LNCAP (cell line): ENCODE results near the gene SLC32A1.
A peak's percentile ranks its signal among the peaks of the same experiment; 100 is the strongest.

Source experiments
- TF ChIP-seq, protein P1 (sequence below): fragments of 450-650 bp; IDR thresholded peaks from 2 replicates; pipeline ENCODE4 v1.5.1; 2017; ENCODE audit warnings: mild to moderate bottlenecking

Gene SLC32A1

DNA sequence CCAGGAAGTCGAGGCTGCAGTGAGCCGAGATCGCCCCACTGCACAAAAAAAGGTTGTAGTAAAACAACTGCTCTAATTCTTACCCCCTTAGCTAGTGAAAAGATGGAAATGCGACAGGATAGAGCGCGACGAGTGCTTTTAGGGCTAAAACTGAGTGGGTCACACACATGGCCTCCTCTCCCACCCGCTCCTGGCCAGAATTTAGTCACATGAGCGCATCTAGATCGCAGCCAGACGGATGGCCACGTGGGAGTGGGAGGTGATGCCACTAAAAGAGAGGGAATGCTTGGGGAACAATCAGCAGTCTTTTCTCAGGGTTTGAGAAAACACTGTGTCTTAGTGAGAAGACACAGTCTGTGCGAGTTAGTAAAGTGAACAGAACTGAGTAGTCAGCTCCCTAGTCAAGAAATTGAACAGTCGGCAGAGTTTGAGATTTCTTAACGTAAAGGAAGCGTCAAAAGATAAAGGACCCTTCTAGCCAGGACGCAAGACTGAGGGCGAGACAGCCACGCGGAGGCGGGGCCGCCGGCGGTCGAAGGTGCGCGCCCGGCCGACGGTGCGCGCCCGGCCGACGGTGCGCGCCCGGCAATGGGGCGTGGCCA is 23.3 kb downstream of the SLC32A1 start:
- TF ChIP-seq, protein P1, sequence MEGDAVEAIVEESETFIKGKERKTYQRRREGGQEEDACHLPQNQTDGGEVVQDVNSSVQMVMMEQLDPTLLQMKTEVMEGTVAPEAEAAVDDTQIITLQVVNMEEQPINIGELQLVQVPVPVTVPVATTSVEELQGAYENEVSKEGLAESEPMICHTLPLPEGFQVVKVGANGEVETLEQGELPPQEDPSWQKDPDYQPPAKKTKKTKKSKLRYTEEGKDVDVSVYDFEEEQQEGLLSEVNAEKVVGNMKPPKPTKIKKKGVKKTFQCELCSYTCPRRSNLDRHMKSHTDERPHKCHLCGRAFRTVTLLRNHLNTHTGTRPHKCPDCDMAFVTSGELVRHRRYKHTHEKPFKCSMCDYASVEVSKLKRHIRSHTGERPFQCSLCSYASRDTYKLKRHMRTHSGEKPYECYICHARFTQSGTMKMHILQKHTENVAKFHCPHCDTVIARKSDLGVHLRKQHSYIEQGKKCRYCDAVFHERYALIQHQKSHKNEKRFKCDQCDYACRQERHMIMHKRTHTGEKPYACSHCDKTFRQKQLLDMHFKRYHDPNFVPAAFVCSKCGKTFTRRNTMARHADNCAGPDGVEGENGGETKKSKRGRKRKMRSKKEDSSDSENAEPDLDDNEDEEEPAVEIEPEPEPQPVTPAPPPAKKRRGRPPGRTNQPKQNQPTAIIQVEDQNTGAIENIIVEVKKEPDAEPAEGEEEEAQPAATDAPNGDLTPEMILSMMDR: no peak

DNA sequence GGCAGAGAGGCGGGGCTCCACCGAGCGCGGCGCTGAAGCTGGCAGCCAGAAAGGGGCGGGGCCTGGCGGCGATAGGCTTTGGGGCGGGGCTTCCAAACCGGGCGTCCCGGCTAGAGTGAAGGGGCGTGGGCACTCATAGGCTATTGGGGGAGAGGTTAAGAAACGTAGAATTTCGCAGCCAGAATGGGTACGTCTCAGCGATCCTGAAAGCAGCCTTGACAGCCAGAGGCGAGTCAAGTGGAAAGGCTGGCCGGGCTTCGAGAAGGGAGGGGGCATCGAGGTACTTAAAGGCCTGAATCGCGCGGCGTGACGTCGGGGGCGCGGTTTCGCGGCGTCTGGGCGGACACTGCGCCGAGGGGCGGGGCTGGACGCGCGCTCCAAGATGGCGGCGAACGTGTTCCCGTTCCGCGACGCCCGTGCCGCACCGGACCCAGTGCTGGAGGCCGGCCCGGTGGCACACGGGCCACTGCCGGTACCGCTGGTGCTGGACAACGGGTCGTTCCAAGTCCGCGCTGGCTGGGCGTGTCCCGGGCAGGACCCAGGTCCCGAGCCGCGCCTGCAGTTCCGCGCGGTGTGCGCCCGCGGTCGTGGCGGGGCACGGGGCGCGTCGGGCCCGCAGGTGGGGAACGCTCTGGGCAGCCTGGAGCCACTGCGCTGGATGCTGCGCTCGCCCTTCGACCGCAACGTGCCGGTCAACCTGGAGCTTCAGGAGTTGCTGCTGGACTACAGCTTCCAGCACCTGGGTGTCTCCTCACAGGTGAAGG is 24.0 kb downstream of the SLC32A1 start, which contains the start of gene ACTR5:
TSS of gene ACTR5 (plus strand) at position 364 of the 764 bp plus-strand sequence. CDS start at position 383, 19 bp downstream.
- TF ChIP-seq, protein P1: no peak

DNA sequence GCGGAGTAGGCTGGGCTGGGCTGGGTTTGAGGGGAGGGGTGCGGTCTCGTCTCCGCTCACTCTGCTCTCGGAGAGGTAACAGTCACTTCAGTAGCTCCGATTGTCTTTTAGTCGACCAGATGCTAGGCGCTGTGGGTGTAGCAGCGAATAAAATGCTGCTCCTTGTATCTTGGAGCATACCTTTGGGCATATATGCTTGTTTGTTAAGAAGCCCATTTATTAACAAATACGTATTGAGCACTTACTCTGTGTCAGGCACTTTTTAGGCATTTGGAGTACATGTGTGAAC is 24.5 kb downstream of the SLC32A1 start:
- TF ChIP-seq, protein P1: no peak

DNA sequence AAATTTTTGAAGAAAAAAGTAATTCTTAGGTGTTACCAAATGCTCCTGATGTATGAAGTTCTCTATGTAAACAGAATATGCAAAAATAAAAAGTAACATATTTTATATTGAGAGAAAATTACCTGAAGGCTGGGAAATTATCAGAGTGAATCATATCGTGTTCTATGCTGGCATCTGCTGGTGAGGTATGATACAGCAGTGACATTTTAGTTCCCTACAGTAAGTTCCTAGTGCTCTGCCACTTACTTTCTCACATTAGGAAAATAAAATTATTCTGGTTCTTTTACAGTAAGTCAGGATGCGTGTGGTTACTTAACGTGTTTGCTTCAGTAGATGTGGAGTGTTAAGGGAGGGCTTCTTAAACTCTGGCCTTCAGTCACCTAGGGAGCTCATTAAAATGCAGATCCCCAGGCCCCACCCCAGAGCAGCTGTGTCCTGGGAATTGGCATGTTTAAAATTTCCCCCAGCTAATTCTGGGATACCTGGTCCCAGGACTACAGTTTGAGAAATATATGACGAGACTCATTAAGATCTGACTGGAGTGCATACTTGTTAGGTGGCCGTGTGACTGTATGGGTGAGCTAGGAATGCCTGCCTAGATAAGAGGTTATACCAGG is 27.2 kb downstream of the SLC32A1 start:
- TF ChIP-seq, protein P1: peak; percentile 85

DNA sequence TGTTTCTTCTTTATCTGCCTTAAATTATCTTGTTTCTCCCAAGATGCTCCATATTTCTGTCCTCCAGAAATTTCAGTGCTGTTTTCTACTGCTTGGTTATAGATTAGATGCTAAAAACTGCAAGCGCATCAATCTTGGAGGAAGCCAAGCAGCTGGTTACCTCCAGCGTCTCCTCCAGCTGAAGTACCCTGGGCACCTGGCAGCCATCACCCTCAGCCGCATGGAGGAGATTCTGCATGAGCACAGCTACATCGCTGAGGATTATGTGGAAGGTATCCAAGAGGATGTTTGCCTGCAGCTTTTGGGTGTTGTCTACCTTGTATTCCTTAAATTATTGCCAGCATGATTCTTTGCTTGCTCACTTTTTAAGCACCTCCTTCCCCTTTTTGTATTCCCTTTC is 27.7 kb downstream of the SLC32A1 start:
- TF ChIP-seq, protein P1: no peak

DNA sequence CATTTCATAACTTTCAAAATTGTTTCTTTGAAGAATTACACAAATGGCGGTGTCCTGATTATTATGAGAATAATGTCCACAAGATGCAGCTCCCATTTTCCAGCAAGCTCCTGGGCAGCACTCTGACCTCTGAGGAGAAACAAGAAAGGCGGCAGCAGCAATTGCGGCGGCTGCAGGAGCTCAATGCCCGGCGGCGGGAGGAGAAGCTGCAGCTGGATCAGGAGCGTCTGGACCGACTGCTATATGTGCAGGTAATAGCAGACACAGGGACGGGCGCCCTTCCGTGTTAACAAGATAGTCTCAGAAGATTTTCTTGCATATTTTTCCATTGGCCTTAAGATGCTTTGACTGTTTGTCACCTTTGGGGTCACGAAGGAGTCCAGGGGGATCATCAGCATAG is 30.6 kb downstream of the SLC32A1 start:
- TF ChIP-seq, protein P1: no peak

DNA sequence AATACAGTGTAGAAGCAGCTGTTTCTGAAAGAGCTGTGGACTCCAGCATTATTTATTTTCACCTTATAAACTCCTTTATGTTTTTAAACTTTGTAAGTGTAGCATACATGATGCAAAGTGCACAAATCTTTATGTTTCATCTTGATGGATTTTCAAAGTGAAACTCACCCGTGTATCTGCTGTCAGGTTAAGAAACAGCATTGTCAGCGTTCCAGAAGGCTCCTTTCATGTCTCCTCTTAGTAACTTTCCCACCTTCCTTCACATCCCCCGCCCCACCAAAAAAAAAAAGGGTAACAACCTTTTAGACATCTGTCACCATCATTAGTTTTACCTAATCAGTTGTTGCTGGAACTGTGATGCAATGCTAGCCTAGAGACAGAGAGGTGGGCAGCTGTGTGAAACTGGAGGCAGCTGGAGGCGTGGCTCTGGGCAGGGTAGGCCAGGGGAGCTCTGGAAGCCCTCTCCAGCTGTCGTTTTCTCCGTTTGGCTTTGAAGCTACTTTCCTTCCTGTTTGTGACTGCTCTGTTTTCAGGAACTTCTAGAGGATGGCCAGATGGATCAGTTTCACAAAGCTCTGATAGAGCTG is 31.1 kb downstream of the SLC32A1 start:
- TF ChIP-seq, protein P1: no peak
